GM18498 (cell line): Measurements from ENCODE around the gene TTYH2.

Experiments used
- ATAC-seq: cut with Tn5 transposase; IDR thresholded peaks from one replicate; pipeline ENCODE4 v1.9.1; 2021; ENCODE audit warnings: mild to moderate bottlenecking, moderate library complexity; ENCODE audit not compliant: unreplicated experiment

Gene TTYH2

DNA sequence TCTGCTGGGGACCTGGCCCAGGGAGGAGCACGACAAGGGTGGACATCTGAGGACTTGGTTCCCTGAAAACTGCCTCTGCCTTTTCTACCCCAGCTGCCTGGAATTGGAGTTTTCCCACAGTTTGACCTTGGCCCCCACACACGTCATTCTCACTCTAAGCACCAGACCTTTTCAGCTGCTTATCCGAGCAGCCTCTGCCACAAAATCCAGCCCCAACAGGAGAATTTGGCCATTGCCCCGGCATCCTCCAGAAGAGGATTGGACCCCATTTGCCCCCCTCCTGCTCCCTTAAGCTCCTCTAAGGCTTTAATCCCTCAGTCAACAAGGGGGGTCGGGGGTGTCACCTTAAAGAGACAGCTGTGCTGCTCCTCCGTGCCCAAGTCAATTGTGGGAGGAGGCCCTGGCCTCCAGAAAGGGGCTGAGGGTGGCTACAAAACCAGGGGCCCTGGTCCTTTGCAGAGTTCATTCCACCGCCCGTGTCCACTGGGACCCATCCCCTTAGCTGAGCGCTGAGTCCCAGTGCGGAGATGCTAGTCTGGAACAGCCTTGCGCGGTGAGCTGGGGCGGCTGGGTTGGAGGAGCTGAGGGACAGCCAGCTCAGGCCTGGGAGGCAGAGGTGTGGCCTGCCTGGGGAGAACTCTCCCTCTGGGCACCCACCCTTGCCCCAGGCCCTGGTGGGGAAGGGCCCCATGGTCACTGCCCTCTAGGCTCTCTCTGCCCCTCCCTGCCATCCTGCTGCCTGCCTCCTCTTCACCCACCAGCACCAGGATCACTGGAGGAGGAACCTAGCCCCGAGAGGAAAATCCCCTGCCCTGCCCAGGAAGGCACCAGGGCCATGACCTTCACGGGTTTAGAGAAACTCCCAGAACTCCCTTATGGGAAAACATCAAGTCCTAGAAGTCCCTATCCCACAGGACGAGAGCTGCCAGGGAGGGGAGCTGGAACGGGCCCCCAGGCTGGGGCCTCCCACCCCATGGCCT is 18.8 kb downstream of the TTYH2 start:
- ATAC-seq: no peak

DNA sequence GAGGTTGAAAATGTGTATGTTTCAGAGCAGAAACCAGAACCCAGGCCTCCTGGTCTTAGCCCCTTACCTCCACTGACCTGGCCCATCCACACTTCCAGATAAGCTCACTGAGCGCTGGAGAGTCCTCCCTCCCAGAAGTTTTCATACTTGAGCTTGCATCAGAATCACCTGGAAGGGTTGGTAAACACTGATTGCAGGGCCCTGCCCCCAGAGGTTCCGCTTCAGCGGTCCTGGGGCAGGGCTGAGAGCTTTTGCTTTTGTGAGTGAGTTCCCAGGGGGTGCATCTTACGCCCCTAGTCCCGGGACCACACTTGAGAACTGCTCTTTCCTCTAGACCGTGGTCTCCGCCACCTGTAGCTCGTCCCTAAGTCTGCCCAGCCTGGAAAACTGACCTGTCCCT is 20.6 kb downstream of the TTYH2 start:
- ATAC-seq: no peak

DNA sequence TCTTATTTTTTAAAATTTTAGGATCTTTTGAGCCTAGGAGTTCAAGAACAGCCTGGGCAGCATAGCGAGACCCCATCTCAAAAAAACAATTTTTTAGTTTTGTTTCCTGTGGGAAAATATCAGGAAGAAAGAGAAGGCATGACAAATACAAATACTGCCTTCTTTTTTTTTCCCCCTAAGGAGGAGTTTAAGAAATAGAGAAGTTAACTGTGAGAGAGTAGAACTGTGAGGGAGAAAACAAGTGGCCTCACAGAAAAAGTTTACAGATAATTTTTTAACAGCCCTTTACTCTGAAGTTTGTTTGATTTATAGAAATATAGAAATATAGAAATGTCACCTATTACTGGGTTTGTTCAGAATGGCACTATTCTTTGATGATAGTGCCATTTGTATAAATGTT is 21.1 kb downstream of the TTYH2 start:
- ATAC-seq: no peak

DNA sequence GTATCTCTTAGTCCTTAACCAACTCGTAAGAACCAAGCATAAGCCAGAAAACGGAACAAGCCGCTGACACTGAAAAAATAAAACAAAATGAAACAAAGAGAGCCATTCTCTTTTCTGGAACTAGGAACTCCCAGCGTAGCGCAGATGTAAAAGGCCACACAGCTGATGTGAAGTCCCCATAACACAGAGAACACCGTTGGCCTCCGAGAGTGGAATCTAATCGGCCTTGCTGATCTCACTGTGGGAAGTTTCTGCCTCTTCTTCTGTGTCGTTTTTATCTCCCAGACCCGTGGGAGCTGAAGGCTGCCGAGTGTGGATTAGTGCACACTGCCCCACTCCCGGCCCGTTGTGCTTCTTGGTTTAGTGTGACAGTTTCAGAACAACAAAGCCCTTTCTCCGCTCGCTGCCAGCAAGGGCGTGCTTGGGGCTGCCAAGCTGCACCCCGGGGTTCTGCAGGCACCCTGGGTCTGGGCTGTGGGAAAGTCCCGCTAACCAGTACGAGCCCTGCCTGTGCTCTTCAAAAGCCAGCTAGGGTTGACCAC is 21.7 kb downstream of the TTYH2 start:
- ATAC-seq: no peak

DNA sequence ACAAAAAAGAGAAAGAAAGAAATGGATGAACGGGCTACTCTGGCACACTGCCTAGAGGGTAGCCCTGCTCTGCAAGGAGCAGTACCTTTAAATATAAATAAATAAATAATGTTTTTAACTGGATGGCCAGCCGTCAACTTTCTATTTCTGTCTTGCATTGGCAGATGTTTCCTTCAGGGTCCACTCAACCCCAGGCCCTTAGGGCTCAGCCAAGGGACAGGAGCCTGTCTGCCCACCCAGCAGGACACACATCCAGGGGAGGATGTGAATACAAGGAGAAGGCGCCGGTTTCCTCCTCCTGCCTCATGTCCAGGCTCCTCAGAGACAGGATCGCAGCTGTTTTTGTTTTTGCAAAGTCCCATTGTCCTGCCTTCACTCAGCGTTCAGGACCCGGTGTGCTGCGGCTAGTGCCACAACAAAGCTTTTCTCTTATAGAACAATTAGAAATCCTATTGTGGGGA is 22.6 kb downstream of the TTYH2 start:
- no peak for ATAC-seq

DNA sequence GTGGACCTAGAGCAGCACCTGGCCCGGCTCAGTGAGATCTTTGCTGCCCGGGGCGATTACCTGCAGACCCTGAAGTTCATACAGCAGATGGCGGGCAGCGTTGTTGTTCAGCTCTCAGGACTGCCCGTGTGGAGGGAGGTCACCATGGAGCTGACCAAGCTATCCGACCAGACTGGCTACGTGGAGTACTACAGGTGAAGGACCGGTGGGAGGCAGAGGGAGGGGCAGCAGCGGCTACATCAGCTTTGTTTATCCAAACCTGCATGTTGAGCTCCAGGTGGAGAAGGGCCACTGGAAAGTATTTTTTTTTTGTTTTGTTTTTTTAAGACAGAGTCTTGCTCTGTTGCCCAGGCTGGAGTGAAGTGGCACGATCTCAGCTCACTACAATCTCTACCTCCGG is 23.9 kb downstream of the TTYH2 start:
- ATAC-seq: no peak

DNA sequence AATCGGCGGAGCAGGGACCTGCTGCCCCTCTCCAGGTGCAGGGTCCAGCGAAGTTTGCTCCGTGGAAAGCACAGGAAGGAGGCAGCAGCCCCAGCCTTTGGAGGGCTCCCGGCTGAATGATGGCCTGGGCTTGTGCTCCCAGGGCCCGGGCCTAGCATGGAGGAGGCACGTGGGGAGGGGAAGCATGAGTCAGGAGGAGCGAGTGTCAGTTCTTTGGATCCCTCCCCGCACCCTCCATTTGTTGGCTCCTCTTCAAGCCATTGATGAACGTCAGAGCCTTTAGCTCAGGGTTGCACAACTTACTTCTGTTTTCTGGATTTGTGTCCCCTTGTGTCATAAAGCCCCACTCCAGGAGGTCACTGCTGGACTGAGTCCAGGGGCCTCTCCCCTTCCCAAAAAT is 25.8 kb downstream of the TTYH2 start:
- ATAC-seq: no peak

DNA sequence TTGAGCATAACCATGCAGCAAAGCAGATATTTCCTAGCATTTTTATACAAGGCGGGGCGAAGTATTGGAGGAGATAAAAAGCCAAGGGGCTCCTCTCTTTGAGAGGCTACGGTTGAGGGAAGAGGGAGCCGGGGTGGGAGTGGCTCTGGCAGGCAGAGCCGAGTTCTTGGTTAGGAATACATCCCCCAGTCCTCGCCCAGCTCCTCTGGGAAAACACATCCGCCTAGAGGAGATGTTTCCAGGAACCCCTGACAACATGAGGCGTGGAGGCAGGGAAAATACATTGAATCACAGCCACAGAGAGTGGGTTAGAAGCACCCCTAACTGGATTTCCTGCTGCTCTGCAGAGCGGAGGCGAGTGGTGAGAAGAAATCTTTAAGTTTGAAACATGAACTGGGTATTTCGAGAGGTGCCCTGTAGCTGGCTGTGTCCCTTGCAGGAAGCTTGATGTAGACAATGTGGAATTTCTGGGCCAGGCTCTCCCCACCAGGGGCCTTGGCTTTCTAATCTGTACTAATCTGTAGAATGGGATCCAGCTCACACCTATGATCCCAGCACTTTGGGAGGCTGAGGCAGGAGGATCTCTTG is 27.3 kb downstream of the TTYH2 start:
- ATAC-seq: no peak

DNA sequence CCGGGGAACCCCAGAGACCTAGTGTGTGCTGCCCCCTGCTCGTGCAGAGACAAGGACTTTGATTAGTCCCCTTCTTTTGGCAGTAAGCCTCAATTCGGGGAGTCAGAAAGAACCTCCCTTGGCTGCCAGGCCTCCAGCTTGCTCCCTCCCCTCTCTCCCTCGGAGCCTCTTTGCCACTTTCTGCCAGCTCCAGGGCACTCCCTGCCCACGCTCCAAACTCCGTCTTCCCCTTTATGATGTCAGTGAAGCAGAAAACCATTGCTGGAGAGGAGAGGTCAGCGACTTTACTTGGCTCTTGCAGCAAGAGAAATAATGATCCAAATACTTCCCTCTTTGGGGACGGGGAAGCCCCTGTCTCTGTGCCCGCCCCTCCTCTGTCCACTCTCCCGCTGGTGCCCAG is 28.1 kb downstream of the TTYH2 start:
- ATAC-seq: no peak

DNA sequence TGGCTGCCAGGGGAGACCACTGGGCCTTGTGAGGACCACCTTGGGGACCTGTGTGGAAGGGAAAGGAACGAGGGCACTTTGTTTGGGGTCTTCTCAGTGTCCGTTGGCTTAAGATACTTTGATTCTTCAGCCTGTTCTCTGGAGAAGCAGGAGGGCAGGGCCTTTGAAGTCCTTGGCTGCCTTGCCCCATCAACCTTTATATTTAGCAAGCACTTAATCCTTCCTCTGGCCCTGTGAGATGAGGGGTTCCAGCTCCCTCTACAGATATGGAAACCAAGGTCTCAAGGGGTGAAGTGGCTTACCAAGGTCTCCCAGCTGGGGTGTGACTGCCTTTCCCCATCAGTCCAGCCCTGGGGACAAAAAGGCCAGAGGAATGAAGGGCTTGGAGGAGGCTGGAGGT is 28.5 kb downstream of the TTYH2 start:
- ATAC-seq: no peak

DNA sequence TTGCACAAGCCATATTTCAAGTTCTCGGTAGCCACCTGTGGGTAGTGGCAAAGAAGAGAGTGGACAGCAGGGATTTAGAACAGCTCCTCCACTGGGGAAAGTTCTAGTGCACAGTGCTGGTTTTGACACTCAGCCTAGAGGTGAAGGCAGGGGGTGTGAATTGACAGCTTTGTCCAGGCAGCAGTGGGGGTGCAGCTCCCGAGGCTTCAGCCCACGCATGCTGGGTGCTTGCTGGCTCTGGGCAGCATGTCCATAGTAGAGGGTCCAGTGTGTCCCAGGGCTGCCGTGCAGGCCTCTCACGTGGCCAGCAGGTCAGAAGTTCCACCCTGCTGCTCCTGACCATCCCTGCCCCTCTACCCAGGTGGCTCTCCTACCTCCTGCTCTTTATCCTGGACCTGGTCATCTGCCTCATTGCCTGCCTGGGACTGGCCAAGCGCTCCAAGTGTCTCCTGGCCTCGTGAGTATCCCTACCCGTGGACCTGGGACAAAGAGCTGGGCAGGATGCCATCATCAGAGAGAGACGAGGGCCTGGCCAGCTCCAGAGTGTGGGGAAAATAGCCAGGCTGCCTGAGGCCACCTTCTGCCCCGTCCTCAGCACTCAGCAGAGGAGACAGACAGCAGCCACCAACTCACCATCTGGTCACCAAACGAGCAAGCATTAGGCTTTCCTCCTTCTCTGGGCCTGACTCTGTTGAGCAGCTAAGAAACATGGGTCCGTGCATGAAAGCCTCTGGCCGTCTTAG is 29.8 kb downstream of the TTYH2 start:
- ATAC-seq: no peak

DNA sequence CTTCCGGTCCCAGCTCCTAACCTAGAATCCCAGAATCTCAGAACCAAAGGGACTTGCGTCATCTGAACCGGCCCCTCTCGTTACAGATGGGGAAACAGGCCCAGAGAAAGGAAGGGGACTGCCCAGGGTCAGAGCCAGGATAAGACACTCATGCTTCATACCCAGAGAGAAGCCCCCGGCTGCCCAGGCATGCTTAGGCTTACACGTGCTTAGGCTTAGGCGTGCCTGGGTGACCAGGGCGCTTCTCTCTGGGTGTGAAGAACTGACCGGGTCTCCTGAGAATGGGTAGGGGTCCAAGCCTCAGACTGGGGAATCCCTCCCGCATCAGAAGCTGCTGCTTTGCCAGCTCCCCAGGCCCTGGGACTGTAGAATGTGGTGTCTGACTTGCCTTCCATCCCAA is 30.8 kb downstream of the TTYH2 start:
- no peak for ATAC-seq

DNA sequence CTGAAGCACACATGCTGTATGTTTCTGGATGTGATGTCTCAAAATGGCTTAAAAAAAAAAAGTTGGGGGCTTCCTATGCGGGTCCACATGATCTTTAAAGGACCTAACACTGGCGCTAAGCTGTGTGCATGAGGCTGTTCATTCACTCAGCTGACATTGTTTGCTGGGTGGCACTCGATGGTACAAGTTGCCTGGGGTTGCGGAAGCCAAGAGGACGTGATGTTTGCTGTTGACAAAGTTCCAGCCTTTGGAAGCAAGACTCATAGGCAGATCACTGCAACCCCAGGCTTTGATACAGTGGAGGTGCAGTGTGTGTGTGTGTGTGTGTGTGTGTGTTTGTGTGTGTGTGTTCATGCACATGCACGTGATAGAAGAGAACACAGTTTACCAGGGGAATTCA is 31.2 kb downstream of the TTYH2 start:
- no peak for ATAC-seq

DNA sequence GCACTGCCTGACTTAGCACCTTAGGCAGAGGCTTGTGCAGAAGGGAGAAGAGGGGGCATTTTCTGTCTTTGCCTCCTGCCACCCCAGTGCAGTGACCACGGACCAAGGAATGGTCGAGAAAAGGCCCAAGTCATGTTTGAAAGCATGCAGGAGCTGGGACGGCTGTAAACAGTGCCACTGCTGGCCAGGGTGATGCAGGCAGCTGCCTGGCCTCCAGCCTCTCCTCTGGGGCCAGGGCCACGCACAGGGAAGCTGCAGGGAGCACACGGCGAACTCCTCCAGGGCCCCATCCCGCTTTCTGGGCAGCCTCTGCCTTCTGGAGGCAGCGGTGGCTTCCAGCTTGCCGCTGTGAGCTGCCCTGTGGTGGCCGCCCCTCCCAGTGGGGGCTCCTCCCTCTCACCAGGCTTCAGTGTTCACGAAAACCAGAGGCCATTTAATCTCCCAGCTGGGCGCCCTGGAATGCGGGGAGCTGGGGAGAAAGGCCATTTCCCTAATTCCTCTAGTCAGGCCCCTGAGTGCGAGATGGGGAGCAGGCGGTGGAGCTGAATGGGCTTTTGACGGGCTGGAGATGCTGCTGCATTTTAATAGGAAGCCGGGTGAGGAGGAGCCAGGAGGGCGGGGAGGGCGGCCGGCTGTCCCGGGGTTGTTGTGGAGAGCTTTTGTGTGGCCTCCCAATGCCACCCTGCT is 31.9 kb downstream of the TTYH2 start:
- ATAC-seq: no peak

DNA sequence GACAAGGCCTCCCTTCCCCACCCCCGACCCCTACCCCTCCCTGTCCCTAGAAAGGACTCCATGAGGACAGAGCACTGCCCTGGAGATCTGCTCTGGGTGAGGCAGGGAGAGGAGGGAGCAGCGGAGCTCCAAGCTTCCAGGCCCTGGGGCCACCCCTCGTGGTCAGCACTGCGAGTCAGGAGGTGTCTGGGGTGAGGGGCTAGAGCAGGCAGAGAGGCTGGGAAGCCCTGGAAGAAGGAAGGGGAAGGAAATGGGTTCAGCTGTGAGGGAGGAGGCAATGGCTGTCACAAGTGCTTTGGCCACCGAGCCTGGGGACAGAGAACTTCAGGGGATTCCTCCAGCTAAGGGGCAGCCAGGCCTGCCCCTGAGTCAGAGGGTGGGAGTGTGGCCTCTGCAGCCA is 32.5 kb downstream of the TTYH2 start:
- no peak for ATAC-seq

DNA sequence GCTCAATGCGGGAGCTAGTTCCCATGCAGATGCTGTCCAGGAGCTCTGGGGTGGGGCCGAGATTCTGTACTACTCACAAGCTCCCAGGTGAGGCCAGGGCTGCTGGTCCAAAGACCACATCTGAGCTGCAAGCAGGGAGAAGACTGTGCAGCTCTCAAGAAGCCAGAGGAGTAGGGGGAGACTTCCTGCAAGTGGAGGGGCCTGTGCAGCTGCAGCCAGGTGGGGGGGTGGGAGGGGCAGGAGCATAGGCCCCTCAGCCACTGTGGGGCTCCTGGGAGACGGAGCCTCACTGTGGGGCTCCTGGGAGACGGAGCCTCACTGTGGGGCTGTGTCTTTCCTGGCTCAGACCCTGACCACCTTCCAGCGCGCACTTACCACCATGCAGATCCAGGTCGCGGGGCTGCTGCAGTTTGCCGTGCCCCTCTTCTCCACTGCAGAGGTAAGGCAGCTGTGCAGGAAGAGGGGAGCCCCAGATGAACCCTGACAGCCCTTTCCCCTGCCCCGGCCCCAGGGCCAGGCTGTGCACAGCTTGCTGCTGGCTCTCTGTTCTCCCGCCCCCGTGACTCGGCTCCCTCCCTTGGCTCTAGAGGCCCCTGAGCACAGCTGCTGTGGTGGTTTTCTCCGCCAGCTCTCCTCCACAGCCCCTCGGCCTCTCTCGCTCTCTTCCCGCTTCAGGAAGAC is 36.4 kb downstream of the TTYH2 start:
- ATAC-seq: no peak

DNA sequence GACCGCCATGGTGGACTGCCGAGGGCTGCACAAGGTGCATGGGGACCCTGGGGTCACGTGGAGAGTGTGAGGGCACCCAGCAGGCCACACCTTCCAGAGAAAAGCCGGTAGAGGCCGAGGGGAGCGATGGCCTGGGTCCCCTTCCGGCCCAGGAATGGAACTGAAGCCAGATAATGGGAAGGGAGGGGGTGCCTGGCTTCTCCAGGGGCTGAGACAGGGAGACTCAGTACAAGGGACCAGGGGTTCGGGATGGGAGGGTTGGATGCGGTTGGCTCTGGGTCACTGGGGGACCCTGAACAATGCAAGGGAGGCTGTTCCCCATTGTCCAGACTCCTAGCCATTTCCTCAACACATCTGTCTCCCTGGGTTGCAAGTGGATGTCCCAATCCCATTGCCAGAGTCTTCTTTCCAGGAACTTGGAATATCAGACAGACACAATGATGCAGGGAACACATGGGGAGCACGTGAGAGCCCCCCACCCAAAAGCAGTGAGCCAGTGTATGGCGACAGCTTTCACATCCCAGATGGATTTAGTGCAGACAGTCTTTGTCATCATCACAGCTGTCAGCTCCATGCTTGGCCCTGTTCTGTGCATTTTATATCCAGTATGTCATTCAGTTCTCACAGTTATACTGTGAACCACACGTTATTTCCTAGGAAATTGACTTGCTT is 37.1 kb downstream of the TTYH2 start:
- no peak for ATAC-seq

DNA sequence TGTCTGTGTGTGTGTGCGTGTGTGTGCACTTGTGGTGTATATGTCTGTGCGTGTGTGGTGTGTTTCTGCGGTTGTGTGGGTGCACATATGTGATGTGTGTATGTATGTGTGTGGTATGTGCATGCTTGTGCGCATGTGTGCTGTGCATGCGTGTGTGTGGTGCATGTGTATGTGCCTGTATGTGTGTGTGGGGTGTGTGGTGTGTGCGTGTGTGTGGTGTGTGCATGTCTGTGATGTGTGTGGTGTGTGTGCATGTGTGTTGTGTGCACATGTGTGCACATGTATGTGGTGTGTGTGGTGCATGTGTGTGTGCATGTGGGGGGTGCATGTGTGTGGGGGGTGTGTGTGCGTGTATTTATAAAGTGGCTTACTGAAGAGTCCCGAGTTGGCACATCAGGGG is 37.7 kb downstream of the TTYH2 start:
- no peak for ATAC-seq

DNA sequence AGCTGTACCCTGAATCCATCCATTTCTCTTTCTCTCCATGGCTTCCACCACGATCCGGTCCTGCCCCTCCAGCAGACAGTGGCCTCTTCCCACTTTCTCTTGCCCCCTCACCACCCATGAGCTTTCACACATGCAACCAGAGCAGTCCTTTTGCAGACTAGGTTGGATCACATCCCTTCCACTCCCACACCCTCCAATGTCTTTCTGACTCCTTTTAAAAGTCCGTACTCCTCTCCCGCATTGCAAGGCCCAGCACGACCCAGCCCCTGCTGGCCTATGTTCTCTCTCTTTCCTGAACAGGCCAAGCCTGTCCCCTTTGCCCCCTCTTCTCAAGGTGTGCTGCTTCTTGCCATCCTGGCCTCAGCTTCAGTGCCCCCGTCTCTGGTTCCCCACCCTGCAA is 38.2 kb downstream of the TTYH2 start:
- ATAC-seq: no peak

DNA sequence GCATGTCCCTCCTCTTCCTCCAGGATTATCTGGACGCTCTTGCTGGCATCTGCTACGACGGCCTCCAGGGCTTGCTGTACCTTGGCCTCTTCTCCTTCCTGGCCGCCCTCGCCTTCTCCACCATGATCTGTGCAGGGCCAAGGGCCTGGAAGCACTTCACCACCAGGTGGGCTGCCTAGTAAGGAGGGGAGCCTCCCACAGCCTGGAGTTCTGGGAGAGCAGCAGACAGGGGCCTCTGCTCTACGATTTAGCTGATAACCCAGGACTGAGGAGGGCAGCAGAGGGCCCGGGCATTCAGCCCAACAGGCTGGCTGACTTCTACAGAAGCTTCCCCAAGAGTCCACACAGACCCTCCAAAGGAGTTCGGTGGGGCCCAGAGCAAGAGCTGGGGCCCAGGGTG is 38.8 kb downstream of the TTYH2 start:
- ATAC-seq: no peak
